PC-9 (cell line): ENCODE measurements around the gene STRADA. TPM values are rescaled to one million over a fixed set of nuclear protein-coding genes. Genes with fewer than 3 reads are reported as not detected.

Experiments used
- BruUV-seq: library from RNA; stranded (reverse); fragments of 400-500 nt; replicated peaks from 2 replicates; lab custom pipeline; 2021; lab: Mats Ljungman, UMichigan
- CTCF ChIA-PET: fragments of 300-600 bp; sonication (Branson Sonifier 250); formaldehyde crosslinking; loops from one replicate; lab custom pipeline; 2022; ENCODE audit warnings: antibody characterized with exemption; lab: Charles Lee
- POLR2A ChIA-PET: fragments of 300-600 bp; sonication (Branson Sonifier 250); formaldehyde crosslinking; loops from one replicate; lab custom pipeline; 2022; ENCODE audit warnings: antibody characterized with exemption; ENCODE audit not compliant: unreplicated experiment; lab: Charles Lee
- DNase-seq, 2 experiments: peaks; one replicate each; pipeline versions ENCODE4 v3.0.0 to v3.0.0-alpha.2; 2015 to 2022; ENCODE audit warnings: mixed read lengths in 1 of 2
- H2AFZ ChIP-seq: fragments of 200-600 bp; sonication (generic); 2 replicates; pipeline ENCODE4 v1.8.1; 2017; ENCODE audit warnings: antibody characterized with exemption
- H3F3A ChIP-seq: fragments of 200-600 bp; sonication (generic); 2 replicates; pipeline ENCODE4 v1.8.1; 2017; ENCODE audit warnings: antibody characterized with exemption, mild to moderate bottlenecking, low read depth; ENCODE audit not compliant: insufficient read depth
- H3K27ac ChIP-seq: fragments of 200-600 bp; sonication (generic); 2 replicates; pipeline ENCODE4 v1.6.1; 2016; ENCODE audit warnings: mixed run types
- H3K27me3 ChIP-seq: fragments of 200-600 bp; sonication (generic); 2 replicates; pipeline ENCODE4 v1.6.1; 2016; ENCODE audit warnings: low read depth, mixed run types; ENCODE audit not compliant: insufficient read depth
- H3K36me3 ChIP-seq: fragments of 200-600 bp; sonication (generic); 2 replicates; pipeline ENCODE4 v1.6.1; 2016; ENCODE audit warnings: low read depth, mixed run types
- H3K4me1 ChIP-seq: fragments of 200-600 bp; sonication (generic); replicated peaks from 2 replicates; pipeline ENCODE4 v1.6.1; 2016; ENCODE audit warnings: mixed run types; ENCODE audit not compliant: insufficient read depth
- H3K4me2 ChIP-seq: fragments of 200-600 bp; sonication (generic); 2 replicates; pipeline ENCODE4 v1.6.1; 2017; ENCODE audit warnings: mixed run types
- H3K4me3 ChIP-seq: fragments of 200-600 bp; sonication (generic); 2 replicates; pipeline ENCODE4 v1.6.1; 2016; ENCODE audit warnings: mixed run types
- H3K79me2 ChIP-seq: fragments of 200-600 bp; sonication (generic); 2 replicates; pipeline ENCODE4 v1.6.1; 2017; ENCODE audit warnings: low read depth, mixed run types
- H3K9me2 ChIP-seq: fragments of 200-600 bp; sonication (generic); 2 replicates; pipeline ENCODE4 v1.8.1; 2017; ENCODE audit warnings: mild to moderate bottlenecking; ENCODE audit not compliant: insufficient read depth
- H3K9me3 ChIP-seq: fragments of 200-600 bp; sonication (generic); 2 replicates; pipeline ENCODE4 v1.8.1; 2016; ENCODE audit warnings: low read depth; ENCODE audit not compliant: insufficient read depth
- H4K20me1 ChIP-seq: fragments of 200-600 bp; sonication (generic); 2 replicates; pipeline ENCODE4 v1.8.1; 2017; ENCODE audit not compliant: insufficient read depth
- EZH2 ChIP-seq: fragments of 200-600 bp; sonication (generic); IDR thresholded peaks from 2 replicates; pipeline ENCODE4 v1.8.0; 2017; ENCODE audit warnings: antibody characterized with exemption, low read depth
- intact Hi-C: fragments of 100-400 bp; cut with micrococcal nuclease; formaldehyde crosslinking; loops from one replicate; pipeline ENCODE4 v1.10.0; 2022; ENCODE audit not compliant: unreplicated experiment
- total RNA-seq: library from RNA; stranded (reverse); gene quantifications from 2 replicates; pipeline ENCODE4 v1.2.3, GENCODE V29; 2021
- TF ChIP-seq, protein P1 (sequence below): fragments of 200-600 bp; sonication (generic); conservative IDR thresholded peaks from 2 replicates; pipeline ENCODE4 v1.6.1; 2017; ENCODE audit warnings: mixed run types, antibody characterized with exemption, mild to moderate bottlenecking, moderate library complexity

Gene STRADA
- total RNA-seq, 1 experiment from 2014 or later: 28.8 TPM

DNA sequence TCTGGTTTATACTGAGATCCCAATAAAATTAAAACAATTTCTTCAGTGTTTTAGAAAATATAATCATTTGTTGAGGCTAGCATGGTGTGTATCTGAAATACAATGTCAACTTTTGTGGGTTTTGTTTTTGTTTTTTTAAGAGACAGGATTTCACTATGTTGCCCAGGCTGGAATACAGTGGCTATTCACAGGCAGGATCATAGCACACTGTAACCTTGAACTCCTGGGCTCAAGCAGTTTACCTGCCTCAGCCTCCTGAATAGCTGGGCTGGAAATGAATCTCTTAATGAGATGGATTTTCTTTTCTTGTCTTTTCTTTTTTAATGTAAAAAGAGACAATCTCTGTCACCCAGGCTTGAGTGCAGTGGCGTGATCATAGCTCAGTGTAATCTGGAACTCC lies 44.5 kb upstream of the STRADA start:
- Histone ChIP-seq H3K79me2 (peaks cover 100% of the 10 kb centered on the region), H2AFZ (no peak overlapping the region), H3K27me3 (no peaks in the 10 kb centered on the region), H4K20me1 (peaks cover 58% of the 10 kb centered on the region), H3K4me1 (peaks cover 49% of the 10 kb centered on the region), H3F3A (peaks cover 55% of the 10 kb centered on the region), H3K9me3 (no peaks in the 10 kb centered on the region), H3K9me2 (no peaks in the 10 kb centered on the region), H3K4me3 (no peak overlapping the region), H3K36me3 (peaks cover 43% of the 10 kb centered on the region), H3K4me2 (0 out of 2 replicates have a peak overlapping the region, but pooled peaks have one; percentile 25), H3K27ac (peak overlapping the region; percentile 83)
- TF ChIP-seq, protein P1, sequence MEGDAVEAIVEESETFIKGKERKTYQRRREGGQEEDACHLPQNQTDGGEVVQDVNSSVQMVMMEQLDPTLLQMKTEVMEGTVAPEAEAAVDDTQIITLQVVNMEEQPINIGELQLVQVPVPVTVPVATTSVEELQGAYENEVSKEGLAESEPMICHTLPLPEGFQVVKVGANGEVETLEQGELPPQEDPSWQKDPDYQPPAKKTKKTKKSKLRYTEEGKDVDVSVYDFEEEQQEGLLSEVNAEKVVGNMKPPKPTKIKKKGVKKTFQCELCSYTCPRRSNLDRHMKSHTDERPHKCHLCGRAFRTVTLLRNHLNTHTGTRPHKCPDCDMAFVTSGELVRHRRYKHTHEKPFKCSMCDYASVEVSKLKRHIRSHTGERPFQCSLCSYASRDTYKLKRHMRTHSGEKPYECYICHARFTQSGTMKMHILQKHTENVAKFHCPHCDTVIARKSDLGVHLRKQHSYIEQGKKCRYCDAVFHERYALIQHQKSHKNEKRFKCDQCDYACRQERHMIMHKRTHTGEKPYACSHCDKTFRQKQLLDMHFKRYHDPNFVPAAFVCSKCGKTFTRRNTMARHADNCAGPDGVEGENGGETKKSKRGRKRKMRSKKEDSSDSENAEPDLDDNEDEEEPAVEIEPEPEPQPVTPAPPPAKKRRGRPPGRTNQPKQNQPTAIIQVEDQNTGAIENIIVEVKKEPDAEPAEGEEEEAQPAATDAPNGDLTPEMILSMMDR: no peak
- no peak for TF ChIP-seq EZH2
- no TSS peak for BruUV-seq
- intact Hi-C loops: no loop called here
- ChIA-PET CTCF (no interaction called here), POLR2A (no interaction called here)
- no peak for DNase-seq

DNA sequence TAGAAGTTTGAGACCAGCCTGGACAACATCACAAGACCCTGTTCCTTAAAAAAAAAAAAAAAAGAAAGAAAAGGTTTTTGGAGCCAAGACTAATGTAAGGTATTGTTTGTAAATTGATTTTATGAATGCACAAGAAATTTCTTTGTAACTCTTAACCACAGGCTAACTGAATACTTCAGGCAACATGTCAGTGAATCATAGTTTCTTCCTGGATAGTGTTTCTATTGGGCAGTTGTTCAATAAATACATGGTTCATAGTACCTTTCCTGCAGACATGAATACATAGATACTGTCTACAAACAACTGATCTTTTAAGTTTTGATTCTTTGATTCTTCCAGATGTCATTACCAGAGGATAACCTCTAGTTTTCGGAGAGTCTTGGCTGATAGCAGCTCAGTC lies 44.0 kb upstream of the STRADA start:
- ChIA-PET POLR2A (no interaction called here), CTCF (no interaction called here)
- Histone ChIP-seq H3K4me2 (0 out of 2 replicates have a peak overlapping the region, but pooled peaks have one; percentile 25), H3F3A (peaks cover 57% of the 10 kb centered on the region), H3K9me3 (no peaks in the 10 kb centered on the region), H4K20me1 (peaks cover 60% of the 10 kb centered on the region), H3K27me3 (no peaks in the 10 kb centered on the region), H3K36me3 (peaks cover 42% of the 10 kb centered on the region; the same call in 1 of the 2 replicates), H3K4me3 (no peak overlapping the region), H2AFZ (no peak overlapping the region), H3K9me2 (no peaks in the 10 kb centered on the region), H3K79me2 (peaks cover 100% of the 10 kb centered on the region), H3K27ac (peak overlapping the region; percentile 83), H3K4me1 (peaks cover 53% of the 10 kb centered on the region)
- intact Hi-C loops: no loop called here
- BruUV-seq: no TSS peak
- TF ChIP-seq EZH2: no peak
- peak in 1 of 2 experiments; percentile 66 for DNase-seq

DNA sequence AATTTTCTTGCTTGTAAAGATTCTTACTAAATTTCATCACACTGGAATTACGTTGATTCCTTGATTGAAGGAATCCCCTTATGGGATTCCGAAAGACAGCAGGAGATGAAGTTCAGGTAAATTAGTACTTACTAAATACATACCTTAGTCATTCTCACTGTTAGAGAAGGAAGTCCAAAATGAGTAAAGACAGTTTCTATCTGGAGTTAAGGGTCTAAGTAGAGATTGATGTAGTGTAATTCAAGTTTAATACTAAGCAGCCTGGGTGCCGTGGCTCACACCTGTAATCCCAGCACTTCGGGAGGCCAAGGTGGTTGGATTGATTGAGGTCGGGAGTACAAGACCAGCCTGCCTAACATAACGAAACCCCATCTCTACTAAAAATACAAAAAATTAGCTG lies 41.9 kb upstream of the STRADA start:
- Histone ChIP-seq H3K9me3 (no peaks in the 10 kb centered on the region), H3K4me1 (peaks cover 73% of the 10 kb centered on the region), H3K36me3 (0 out of 2 replicates have a peak, but pooled peaks cover 33% of the 10 kb centered on the region), H2AFZ (no peak overlapping the region), H3K4me2 (peak overlapping the region; percentile 5; the same call in 1 of the 2 replicates), H3K79me2 (peaks cover 100% of the 10 kb centered on the region), H4K20me1 (peaks cover 64% of the 10 kb centered on the region), H3K27me3 (no peaks in the 10 kb centered on the region), H3F3A (peaks cover 75% of the 10 kb centered on the region), H3K27ac (peak overlapping the region; percentile 83), H3K9me2 (no peaks in the 10 kb centered on the region), H3K4me3 (no peak overlapping the region)
- no peak for TF ChIP-seq EZH2
- TF ChIP-seq, protein P1: no peak
- POLR2A ChIA-PET: interaction anchor here (0.6 kb wide), 1 partner anchor 496 kb away, joined by 7 read pairs; no protein-coding TSS in a partner anchor
- DNase-seq: no peak
- intact Hi-C loops: no loop called here
- CTCF ChIA-PET: no interaction called here
- no TSS peak for BruUV-seq
